Measurements from ENCODE around the gene RFC1. TPM values are rescaled to one million over a fixed set of nuclear protein-coding genes. Genes with fewer than 3 reads are reported as not detected.

RFC1 gene
- total RNA-seq, 2 experiments from 2014 or later = 74.6 to 84.5 TPM

- H3K27me3 Mint-ChIP-seq = no peaks in the 10 kb centered on the region
Measured at GRCh38 chr4:39346856-39347519, 19.2 kb downstream of the RFC1 start.

GRCh38 chr4:39342731-39343130 lies 23.4 kb downstream of the RFC1 start:
- H3K4me3 Mint-ChIP-seq = no peak overlapping the region
- no peak overlapping the region for H3K27ac Mint-ChIP-seq
- ATAC-seq (ENCODE audit: low read depth) = no peak
- peaks cover 46% of the 10 kb centered on the region for H3K36me3 Mint-ChIP-seq
- H3K4me1 Mint-ChIP-seq = peaks cover 24% of the 10 kb centered on the region
- POLR2A ChIA-PET = no interaction called here
- DNase-seq = no peak
- no peaks in the 10 kb centered on the region for H3K27me3 Mint-ChIP-seq
- no peaks in the 10 kb centered on the region for H3K9me3 Mint-ChIP-seq

More at GRCh38 chr4:39346856-39347519, 19.2 kb downstream of the RFC1 start:
- Mint-ChIP-seq H3K9me3 (peaks cover 4% of the 10 kb centered on the region), H3K4me1 (peaks cover 31% of the 10 kb centered on the region), H3K4me3 (no peak overlapping the region), H3K36me3 (peaks cover 57% of the 10 kb centered on the region), H3K27ac (no peak overlapping the region)
- ATAC-seq (ENCODE audit: low read depth) = no peak
- no peak for DNase-seq
- POLR2A ChIA-PET = interaction anchor here (2.5 kb wide), 1 partner anchor 19 kb away, joined by 10 read pairs; the partner anchor contains the start of gene RFC1

- POLR2A ChIA-PET = no interaction called here
- H3K9me3 Mint-ChIP-seq = no peaks in the 10 kb centered on the region
Measured at GRCh38 chr4:39341075-39341725, 25.0 kb downstream of the RFC1 start.

GRCh38 chr4:39339968-39340367 lies 26.2 kb downstream of the RFC1 start:
- no peak for DNase-seq
- Mint-ChIP-seq H3K4me3 (no peak overlapping the region), H3K27ac (no peak overlapping the region), H3K27me3 (no peaks in the 10 kb centered on the region), H3K4me1 (peaks cover 16% of the 10 kb centered on the region), H3K9me3 (no peaks in the 10 kb centered on the region), H3K36me3 (peaks cover 44% of the 10 kb centered on the region)
- POLR2A ChIA-PET = no interaction called here
- no peak for ATAC-seq (ENCODE audit: low read depth)

More at GRCh38 chr4:39341075-39341725, 25.0 kb downstream of the RFC1 start:
- ATAC-seq (ENCODE audit: low read depth) = no peak
- no peak for DNase-seq
- no peaks in the 10 kb centered on the region for H3K27me3 Mint-ChIP-seq
- peaks cover 44% of the 10 kb centered on the region for H3K36me3 Mint-ChIP-seq
- no peak overlapping the region for H3K4me3 Mint-ChIP-seq
- peaks cover 16% of the 10 kb centered on the region for H3K4me1 Mint-ChIP-seq
- H3K27ac Mint-ChIP-seq = no peak overlapping the region

GRCh38 chr4:39337841-39338240 lies 28.3 kb downstream of the RFC1 start:
- H3K4me3 Mint-ChIP-seq = no peak overlapping the region

GRCh38 chr4:39335566-39335965 lies 30.6 kb downstream of the RFC1 start:
- H3K27me3 Mint-ChIP-seq = no peaks in the 10 kb centered on the region
- peaks cover 7% of the 10 kb centered on the region for H3K4me1 Mint-ChIP-seq
- no peak overlapping the region for H3K4me3 Mint-ChIP-seq
- no peaks in the 10 kb centered on the region for H3K9me3 Mint-ChIP-seq
- peaks cover 29% of the 10 kb centered on the region for H3K36me3 Mint-ChIP-seq
- DNase-seq (no peak), ATAC-seq (ENCODE audit: low read depth) (no peak)
- POLR2A ChIA-PET = no interaction called here
- H3K27ac Mint-ChIP-seq = no peak overlapping the region

More at GRCh38 chr4:39337841-39338240, 28.3 kb downstream of the RFC1 start:
- H3K27ac Mint-ChIP-seq = no peak overlapping the region
- DNase-seq (no peak), ATAC-seq (ENCODE audit: low read depth) (no peak)
- H3K36me3 Mint-ChIP-seq = peaks cover 38% of the 10 kb centered on the region
- H3K4me1 Mint-ChIP-seq = peaks cover 13% of the 10 kb centered on the region
- H3K27me3 Mint-ChIP-seq = no peaks in the 10 kb centered on the region
- H3K9me3 Mint-ChIP-seq = no peaks in the 10 kb centered on the region
- POLR2A ChIA-PET = no interaction called here

GRCh38 chr4:39331191-39331590 lies 35.0 kb downstream of the RFC1 start:
- Mint-ChIP-seq H3K27me3 (no peaks in the 10 kb centered on the region), H3K9me3 (no peaks in the 10 kb centered on the region), H3K36me3 (peaks cover 35% of the 10 kb centered on the region), H3K4me3 (no peak overlapping the region), H3K4me1 (peaks cover 3% of the 10 kb centered on the region), H3K27ac (no peak overlapping the region)
- DNase-seq = no peak
- ATAC-seq (ENCODE audit: low read depth) = no peak
- POLR2A ChIA-PET = no interaction called here

- DNase-seq (no peak), ATAC-seq (ENCODE audit: low read depth) (no peak)
- H3K27me3 Mint-ChIP-seq = no peaks in the 10 kb centered on the region
- peaks cover 39% of the 10 kb centered on the region for H3K36me3 Mint-ChIP-seq
- peaks cover 4% of the 10 kb centered on the region for H3K4me1 Mint-ChIP-seq
- no peaks in the 10 kb centered on the region for H3K9me3 Mint-ChIP-seq
- POLR2A ChIA-PET = no interaction called here
- H3K4me3 Mint-ChIP-seq = no peak overlapping the region
- H3K27ac Mint-ChIP-seq = no peak overlapping the region
Measured at GRCh38 chr4:39330353-39330752, 35.8 kb downstream of the RFC1 start.

- DNase-seq (no peak), ATAC-seq (ENCODE audit: low read depth) (no peak)
- POLR2A ChIA-PET = no interaction called here
- Mint-ChIP-seq H3K27ac (no peak overlapping the region), H3K27me3 (no peaks in the 10 kb centered on the region), H3K36me3 (peaks cover 42% of the 10 kb centered on the region), H3K4me1 (peaks cover 4% of the 10 kb centered on the region), H3K4me3 (no peak overlapping the region), H3K9me3 (no peaks in the 10 kb centered on the region)
Measured at GRCh38 chr4:39326468-39326977, 39.6 kb downstream of the RFC1 start.

- no peak overlapping the region for H3K4me3 Mint-ChIP-seq
- H3K36me3 Mint-ChIP-seq = peaks cover 44% of the 10 kb centered on the region
- H3K27ac Mint-ChIP-seq = no peak overlapping the region
- DNase-seq = no peak
- ATAC-seq (ENCODE audit: low read depth) = no peak
- H3K4me1 Mint-ChIP-seq = peaks cover 2% of the 10 kb centered on the region
- H3K27me3 Mint-ChIP-seq = no peaks in the 10 kb centered on the region
- POLR2A ChIA-PET = no interaction called here
- H3K9me3 Mint-ChIP-seq = no peaks in the 10 kb centered on the region
Measured at GRCh38 chr4:39324897-39325613, 41.1 kb downstream of the RFC1 start.

GRCh38 chr4:39324446-39324845 lies 41.7 kb downstream of the RFC1 start:
- POLR2A ChIA-PET = no interaction called here
- no peaks in the 10 kb centered on the region for H3K9me3 Mint-ChIP-seq
- no peak overlapping the region for H3K27ac Mint-ChIP-seq

GRCh38 chr4:39323821-39324220 lies 42.3 kb downstream of the RFC1 start:
- POLR2A ChIA-PET = no interaction called here

More at GRCh38 chr4:39324446-39324845, 41.7 kb downstream of the RFC1 start:
- peaks cover 48% of the 10 kb centered on the region for H3K36me3 Mint-ChIP-seq
- no peak for DNase-seq
- H3K4me3 Mint-ChIP-seq = no peak overlapping the region
- H3K27me3 Mint-ChIP-seq = no peaks in the 10 kb centered on the region
- no peak for ATAC-seq (ENCODE audit: low read depth)
- H3K4me1 Mint-ChIP-seq = peaks cover 2% of the 10 kb centered on the region

GRCh38 chr4:39320381-39321115 lies 45.6 kb downstream of the RFC1 start:
- POLR2A ChIA-PET = interaction anchor here (1.0 kb wide), 1 partner anchor 29 kb away, joined by 3 read pairs; no protein-coding TSS in a partner anchor

More at GRCh38 chr4:39323821-39324220, 42.3 kb downstream of the RFC1 start:
- Mint-ChIP-seq H3K9me3 (no peaks in the 10 kb centered on the region), H3K4me3 (no peak overlapping the region), H3K27ac (no peak overlapping the region), H3K27me3 (no peaks in the 10 kb centered on the region), H3K4me1 (peaks cover 2% of the 10 kb centered on the region), H3K36me3 (peaks cover 46% of the 10 kb centered on the region)
- ATAC-seq (ENCODE audit: low read depth) (no peak), DNase-seq (no peak)

More at GRCh38 chr4:39320381-39321115, 45.6 kb downstream of the RFC1 start:
- Mint-ChIP-seq H3K4me3 (no peak overlapping the region), H3K4me1 (peaks cover under 1% of the 10 kb centered on the region), H3K9me3 (no peaks in the 10 kb centered on the region), H3K27me3 (no peaks in the 10 kb centered on the region), H3K27ac (no peak overlapping the region), H3K36me3 (peaks cover 29% of the 10 kb centered on the region)
- ATAC-seq (ENCODE audit: low read depth) (no peak), DNase-seq (no peak)

Measured in activated naive CD8-positive, alpha-beta T cell treated with anti-CD3 and anti-CD28 coated beads, Interleukin-2, amount 10 ng/mL, durations not matched to agents 7 days and 5 days (primary cell).